Mucosa of descending colon (tissue), 3 donors: ENCODE data around the gene IQGAP1. TPM values are rescaled to one million over a fixed set of nuclear protein-coding genes. Genes with fewer than 3 reads are reported as not detected.
"Not testable (repeated sequence)": the region's sequence is repeated elsewhere in the genome, so short reads cannot be mapped to it uniquely, and the experiment has no call there.

Experiments used
- ATAC-seq: fragments of 200-7000 bp; cut with Tn5 transposase; one replicate; pipeline ENCODE4 v1.9.1; 2020; ENCODE audit warnings: mild to moderate bottlenecking, moderate library complexity
- DNase-seq, 3 donors: peaks; one replicate each; pipeline ENCODE4 v3.0.0-alpha.2; 2020
- H3K36me3 ChIP-seq: fragments of 200-600 bp; one replicate; pipeline ENCODE4 v1.8.0; 2021; ENCODE audit warnings: low read depth, mild to moderate bottlenecking
- H3K4me1 ChIP-seq: fragments of 200-600 bp; one replicate; pipeline ENCODE4 v1.8.0; 2021; ENCODE audit warnings: low read depth, mild to moderate bottlenecking
- H3K4me3 ChIP-seq: fragments of 200-600 bp; one replicate; pipeline ENCODE4 v1.8.0; 2021; ENCODE audit warnings: mild to moderate bottlenecking
- H3K9me3 ChIP-seq: fragments of 200-600 bp; one replicate; pipeline ENCODE4 v1.8.0; 2021; ENCODE audit warnings: mild to moderate bottlenecking
- CTCF ChIP-seq: fragments of 200-600 bp; IDR thresholded peaks from one replicate; pipeline ENCODE4 v1.8.0; 2022; ENCODE audit warnings: antibody characterized with exemption, mild to moderate bottlenecking
- intact Hi-C, 2 donors: fragments of 100-400 bp; cut with DNase I in 1 of 2; cut with micrococcal nuclease in 1 of 2; formaldehyde crosslinking; loops; one replicate each; pipeline versions ENCODE4 v1.11.0 to v1.11.1; 2022; cut with DNase I, micrococcal nuclease
- total RNA-seq, 3 donors: library from RNA; stranded (reverse); fragmentation: NEBNext Ultra II Directional in 2 of 3; extraction: Animal tissue kit (Norgen Biotek cat#: 25700) in 2 of 3; gene quantifications; one replicate each; pipeline versions ENCODE4 v1.2.1 to v1.2.4, GENCODE V29; 2021 to 2023
- donor health status: DM: no; HTN: no; CAD: no; lungs with moderate emphysema.
- donor health status: DM: no; HTN: no; CAD: no.
- donor health status: DM: no; HTN: yes; CAD: no.

The IQGAP1 gene
- total RNA-seq, 3 donors from 2014 or later: 186 to 242 (median 206) TPM

GRCh38 chr15:90500171-90500570 is 112.1 kb downstream of the IQGAP1 start:
- Histone ChIP-seq H3K36me3 (no peaks in the 10 kb centered on the region), H3K4me3 (no peak overlapping the region), H3K9me3 (no peaks in the 10 kb centered on the region), H3K4me1 (no peaks in the 10 kb centered on the region)
- DNase-seq: no peak
- TF ChIP-seq CTCF: no peak
- ATAC-seq: no peak
- intact Hi-C loops: no loop called here

- ATAC-seq (no peak), DNase-seq (no peak)
- Histone ChIP-seq H3K9me3 (no peaks in the 10 kb centered on the region), H3K4me3 (no peak overlapping the region), H3K36me3 (no peaks in the 10 kb centered on the region), H3K4me1 (no peaks in the 10 kb centered on the region)
- no peak for TF ChIP-seq CTCF
- intact Hi-C loops: no loop called here
Observed at GRCh38 chr15:90501898-90502297, 113.9 kb downstream of the IQGAP1 start.

GRCh38 chr15:90510781-90511180 is 122.7 kb downstream of the IQGAP1 start:
- DNase-seq, ATAC-seq, H3K9me3 ChIP-seq, intact Hi-C loops, H3K4me3 ChIP-seq, H3K4me1 ChIP-seq, H3K36me3 ChIP-seq: not testable (repeated sequence)

DNA sequence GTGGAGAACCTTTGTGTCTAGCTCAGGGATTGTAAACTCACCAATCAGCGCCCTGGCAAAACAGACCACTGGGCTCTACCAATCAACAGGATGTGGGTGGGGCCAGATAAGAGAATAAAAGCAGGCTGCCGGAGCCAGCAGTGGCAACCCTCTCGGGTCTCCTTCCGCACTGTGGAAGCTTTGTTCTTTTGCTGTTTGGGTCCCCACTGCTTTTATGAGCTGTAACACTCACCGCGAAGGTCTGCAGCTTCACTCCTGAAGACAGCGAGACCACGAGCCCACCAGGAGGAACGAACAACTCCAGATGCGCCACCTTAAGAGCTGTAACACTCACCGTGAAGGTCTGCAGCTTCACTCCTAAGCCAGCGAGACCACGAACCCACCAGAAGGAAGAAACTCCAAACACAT is 123.2 kb downstream of the IQGAP1 start:
- H3K36me3 ChIP-seq, H3K4me1 ChIP-seq, H3K9me3 ChIP-seq, DNase-seq, ATAC-seq, intact Hi-C loops, H3K4me3 ChIP-seq: not testable (repeated sequence)

GRCh38 chr15:90512276-90512675 is 124.2 kb downstream of the IQGAP1 start:
- ATAC-seq (no peak), DNase-seq (no peak)
- TF ChIP-seq CTCF: no peak
- peaks cover 6% of the 10 kb centered on the region for H3K9me3 ChIP-seq
- intact Hi-C loops: no loop called here
- H3K4me1 ChIP-seq: no peaks in the 10 kb centered on the region
- H3K4me3 ChIP-seq: no peak overlapping the region
- no peaks in the 10 kb centered on the region for H3K36me3 ChIP-seq

DNA sequence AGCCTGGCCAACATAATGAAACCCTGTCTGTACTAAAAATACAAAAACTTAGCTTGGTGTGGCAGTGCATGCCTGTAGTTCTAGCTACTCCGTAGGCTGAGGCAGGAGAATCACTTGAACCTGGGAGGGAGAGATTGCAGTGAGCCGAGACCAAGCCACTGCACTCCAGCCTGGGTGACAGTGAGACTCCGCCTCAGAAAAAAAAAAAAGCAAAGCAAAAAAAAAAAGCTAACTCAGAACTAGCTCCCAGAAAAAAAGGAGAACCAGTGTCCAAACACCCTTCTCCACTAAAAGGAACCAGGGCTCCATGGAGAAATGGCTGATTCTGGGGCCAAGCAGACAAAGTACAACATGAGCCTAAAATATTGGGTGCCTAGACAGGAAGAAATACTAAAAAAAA is 124.9 kb downstream of the IQGAP1 start:
- ATAC-seq (no peak), DNase-seq (no peak)
- H3K4me3 ChIP-seq: no peak overlapping the region
- H3K9me3 ChIP-seq: peaks cover 6% of the 10 kb centered on the region
- H3K4me1 ChIP-seq: no peaks in the 10 kb centered on the region
- H3K36me3 ChIP-seq: no peaks in the 10 kb centered on the region
- TF ChIP-seq CTCF: no peak
- intact Hi-C loops: no loop called here

DNA sequence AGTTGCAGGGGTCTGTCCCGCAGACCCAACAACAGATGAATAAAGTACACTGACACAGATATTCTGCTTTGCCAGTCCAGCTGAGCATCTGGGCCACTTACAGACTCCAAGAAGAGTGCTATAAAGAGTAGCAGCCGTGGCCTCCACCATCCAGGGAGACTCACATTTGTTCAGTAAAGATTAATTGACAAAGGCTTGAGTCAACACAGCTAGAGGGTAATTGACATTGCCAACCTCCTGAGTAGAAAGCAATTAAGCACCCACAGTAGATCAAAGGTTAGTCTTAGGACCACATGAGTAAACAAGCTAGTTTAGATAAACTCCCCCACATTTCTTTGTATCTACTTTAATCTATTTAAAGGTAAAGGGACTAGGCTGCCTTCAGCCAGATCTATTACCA is 125.4 kb downstream of the IQGAP1 start:
- no peaks in the 10 kb centered on the region for H3K36me3 ChIP-seq
- DNase-seq: no peak
- ATAC-seq: no peak
- TF ChIP-seq CTCF: no peak
- no peaks in the 10 kb centered on the region for H3K4me1 ChIP-seq
- intact Hi-C loops: no loop called here
- peaks cover 6% of the 10 kb centered on the region for H3K9me3 ChIP-seq
- no peak overlapping the region for H3K4me3 ChIP-seq

DNA sequence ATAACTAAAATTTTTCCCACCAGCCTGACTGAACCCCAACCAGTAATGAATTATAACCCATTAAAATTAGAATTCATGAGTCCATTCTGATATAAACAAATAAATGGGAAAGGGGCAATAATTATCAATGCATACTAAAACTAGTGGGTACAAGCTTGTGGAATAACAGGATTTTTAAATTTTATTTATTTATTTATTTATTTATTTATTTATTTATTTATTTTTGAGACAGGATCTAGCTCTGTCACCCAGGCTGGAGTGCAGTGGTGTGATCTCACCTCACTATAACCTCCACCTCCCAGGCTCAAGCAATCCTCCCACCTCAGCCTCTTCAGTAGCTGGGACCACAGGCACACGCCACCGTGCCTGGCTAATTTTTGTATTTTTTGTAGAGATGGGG is 125.9 kb downstream of the IQGAP1 start:
- H3K9me3 ChIP-seq, ATAC-seq, H3K36me3 ChIP-seq, H3K4me3 ChIP-seq, intact Hi-C loops, H3K4me1 ChIP-seq, DNase-seq: not testable (repeated sequence)
